Measurements from ENCODE around the gene CUBN.
A peak's percentile ranks its signal among the peaks of the same experiment; 100 is the strongest.

Gene CUBN

DNA sequence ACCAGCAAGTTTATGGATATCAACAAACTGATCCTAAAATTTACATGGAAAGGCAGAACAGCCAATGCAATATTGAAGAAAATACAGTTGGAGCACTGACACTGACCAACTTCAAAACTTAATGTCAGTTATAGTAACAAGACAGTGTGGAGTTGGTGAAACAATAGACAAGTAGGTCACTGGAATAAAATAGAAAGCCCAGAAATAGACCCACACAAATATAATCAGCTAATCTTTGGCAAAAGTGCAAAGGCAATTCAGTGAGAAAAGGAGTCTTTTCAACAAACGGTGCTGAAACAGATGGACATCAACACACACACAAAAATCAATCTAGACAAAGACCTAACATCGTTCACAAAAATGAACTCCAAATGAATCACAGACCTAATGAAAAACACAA lies 326.1 kb downstream of the CUBN start:
- no peak overlapping the region for H2BK120ac ChIP-seq (ENCODE audit: low read depth, low read length)
- peaks cover 6% of the 10 kb centered on the region for H3K79me1 ChIP-seq (ENCODE audit: low read length)
- H3K18ac ChIP-seq (ENCODE audit: low read length), result no peak overlapping the region
- no peak overlapping the region for H2BK15ac ChIP-seq (replicated peaks; ENCODE audit: low read depth)
- no CpG with 5 or more reads among the region's 2 CpGs for WGBS (ENCODE audit: extremely low coverage, insufficient coverage, low lambda C conversion rate)
- H3K56ac ChIP-seq (ENCODE audit: low read length), result no peak overlapping the region
- no peaks in the 10 kb centered on the region for H3K4me1 ChIP-seq (ENCODE audit: control insufficient read depth, low read depth, low read length)
- H3K27ac ChIP-seq (ENCODE audit: low read depth, low read length), result no peak overlapping the region
- H3K4me2 ChIP-seq (ENCODE audit: low read length), result no peak overlapping the region
- no peaks in the 10 kb centered on the region for H3K36me3 ChIP-seq (ENCODE audit: control insufficient read depth, insufficient read depth, low read length)
- H4K8ac ChIP-seq (ENCODE audit: low read depth, low read length), result no peak overlapping the region
- peaks cover 10% of the 10 kb centered on the region for H3K79me2 ChIP-seq (ENCODE audit: control insufficient read depth, insufficient read depth, low read length)
- no peak overlapping the region for H3K4me3 ChIP-seq (ENCODE audit: low read length)
- no peak overlapping the region for H3K9ac ChIP-seq (ENCODE audit: low read length)
- DNase-seq, result no peak
- H3K4ac ChIP-seq (ENCODE audit: low read depth, low read length), result no peak overlapping the region
- no peak overlapping the region for H3K23ac ChIP-seq (ENCODE audit: low read length)
- H2AK5ac ChIP-seq (ENCODE audit: low read length), result no peak overlapping the region
- H3K27me3 ChIP-seq (ENCODE audit: insufficient read depth, low read length, poor library complexity), result no peaks in the 10 kb centered on the region
- no peak overlapping the region for H2BK5ac ChIP-seq (ENCODE audit: low read length)
- no peak overlapping the region for H4K5ac ChIP-seq (ENCODE audit: low read length)

DNA sequence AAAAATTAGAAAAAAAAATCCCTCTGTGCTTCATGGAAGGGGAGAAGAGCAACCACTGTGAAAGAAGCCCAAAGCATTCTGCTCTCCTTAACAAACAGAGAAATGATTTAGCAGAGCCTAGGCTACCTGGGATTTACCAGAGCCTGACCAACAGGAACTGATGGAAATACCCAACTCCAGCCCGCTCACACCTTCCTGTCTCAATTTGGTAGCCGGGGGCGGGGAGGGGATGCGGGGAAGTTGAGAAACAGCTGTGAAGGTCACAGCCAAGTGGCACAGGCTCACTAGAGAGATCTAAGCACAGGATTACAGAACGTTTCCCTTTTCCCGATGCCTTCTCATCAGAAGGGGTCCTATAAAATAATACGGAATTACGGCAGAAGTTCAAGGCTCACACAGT lies 330.0 kb downstream of the CUBN start:
- Histone ChIP-seq H3K4me1 (ENCODE audit: control insufficient read depth, low read depth, low read length) (no peaks in the 10 kb centered on the region), H3K4me3 (ENCODE audit: low read length) (no peak overlapping the region), H4K5ac (ENCODE audit: low read length) (no peak overlapping the region), H4K8ac (ENCODE audit: low read depth, low read length) (no peak overlapping the region), H3K36me3 (ENCODE audit: control insufficient read depth, insufficient read depth, low read length) (no peaks in the 10 kb centered on the region), H3K27ac (ENCODE audit: low read depth, low read length) (no peak overlapping the region), H2BK15ac (replicated peaks; ENCODE audit: low read depth) (no peak overlapping the region), H3K4me2 (ENCODE audit: low read length) (no peak overlapping the region), H3K4ac (ENCODE audit: low read depth, low read length) (no peak overlapping the region), H3K23ac (ENCODE audit: low read length) (no peak overlapping the region), H2BK5ac (ENCODE audit: low read length) (no peak overlapping the region), H3K27me3 (ENCODE audit: insufficient read depth, low read length, poor library complexity) (no peaks in the 10 kb centered on the region), H3K79me2 (ENCODE audit: control insufficient read depth, insufficient read depth, low read length) (peaks cover 12% of the 10 kb centered on the region), H2AK5ac (ENCODE audit: low read length) (no peak overlapping the region), H3K79me1 (ENCODE audit: low read length) (peaks cover 8% of the 10 kb centered on the region), H3K9ac (ENCODE audit: low read length) (no peak overlapping the region), H3K18ac (ENCODE audit: low read length) (no peak overlapping the region), H3K56ac (ENCODE audit: low read length) (no peak overlapping the region), H2BK120ac (ENCODE audit: low read depth, low read length) (no peak overlapping the region)
- peak; percentile 66 for DNase-seq
- WGBS (ENCODE audit: extremely low coverage, insufficient coverage, low lambda C conversion rate), result no CpG with 5 or more reads among the region's 8 CpGs

DNA sequence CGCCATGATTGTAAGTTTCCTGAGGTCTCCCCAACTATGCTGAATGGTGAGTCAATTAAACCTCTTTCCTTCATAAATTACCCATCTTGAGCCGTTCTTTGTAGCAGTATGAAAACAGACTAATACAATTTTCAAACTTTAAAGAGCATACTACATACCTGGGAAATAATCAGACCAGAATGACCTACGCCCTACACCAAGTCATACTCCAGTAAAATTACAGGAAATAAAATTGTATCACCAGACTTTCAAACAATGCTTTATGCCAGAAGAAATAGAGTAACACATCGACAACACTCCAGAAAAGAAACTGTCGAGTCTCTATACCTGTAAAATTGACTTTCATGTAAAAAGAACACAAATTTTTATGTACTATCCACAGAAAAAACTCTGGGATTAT lies 331.0 kb downstream of the CUBN start:
- no peak overlapping the region for H4K5ac ChIP-seq (ENCODE audit: low read length)
- H3K27me3 ChIP-seq (ENCODE audit: insufficient read depth, low read length, poor library complexity), result no peaks in the 10 kb centered on the region
- H2BK5ac ChIP-seq (ENCODE audit: low read length), result no peak overlapping the region
- H3K36me3 ChIP-seq (ENCODE audit: control insufficient read depth, insufficient read depth, low read length), result no peaks in the 10 kb centered on the region
- H3K79me2 ChIP-seq (ENCODE audit: control insufficient read depth, insufficient read depth, low read length), result peaks cover 12% of the 10 kb centered on the region
- H3K23ac ChIP-seq (ENCODE audit: low read length), result no peak overlapping the region
- H3K4ac ChIP-seq (ENCODE audit: low read depth, low read length), result no peak overlapping the region
- H3K18ac ChIP-seq (ENCODE audit: low read length), result no peak overlapping the region
- H3K4me3 ChIP-seq (ENCODE audit: low read length), result no peak overlapping the region
- H3K56ac ChIP-seq (ENCODE audit: low read length), result no peak overlapping the region
- no peak overlapping the region for H4K8ac ChIP-seq (ENCODE audit: low read depth, low read length)
- no CpG with 5 or more reads among the region's 5 CpGs for WGBS (ENCODE audit: extremely low coverage, insufficient coverage, low lambda C conversion rate)
- H2BK120ac ChIP-seq (ENCODE audit: low read depth, low read length), result no peak overlapping the region
- H2AK5ac ChIP-seq (ENCODE audit: low read length), result no peak overlapping the region
- H3K9ac ChIP-seq (ENCODE audit: low read length), result no peak overlapping the region
- no peak overlapping the region for H3K27ac ChIP-seq (ENCODE audit: low read depth, low read length)
- no peak for DNase-seq
- no peak overlapping the region for H3K4me2 ChIP-seq (ENCODE audit: low read length)
- H3K4me1 ChIP-seq (ENCODE audit: control insufficient read depth, low read depth, low read length), result no peaks in the 10 kb centered on the region
- no peak overlapping the region for H2BK15ac ChIP-seq (replicated peaks; ENCODE audit: low read depth)
- peaks cover 8% of the 10 kb centered on the region for H3K79me1 ChIP-seq (ENCODE audit: low read length)

DNA sequence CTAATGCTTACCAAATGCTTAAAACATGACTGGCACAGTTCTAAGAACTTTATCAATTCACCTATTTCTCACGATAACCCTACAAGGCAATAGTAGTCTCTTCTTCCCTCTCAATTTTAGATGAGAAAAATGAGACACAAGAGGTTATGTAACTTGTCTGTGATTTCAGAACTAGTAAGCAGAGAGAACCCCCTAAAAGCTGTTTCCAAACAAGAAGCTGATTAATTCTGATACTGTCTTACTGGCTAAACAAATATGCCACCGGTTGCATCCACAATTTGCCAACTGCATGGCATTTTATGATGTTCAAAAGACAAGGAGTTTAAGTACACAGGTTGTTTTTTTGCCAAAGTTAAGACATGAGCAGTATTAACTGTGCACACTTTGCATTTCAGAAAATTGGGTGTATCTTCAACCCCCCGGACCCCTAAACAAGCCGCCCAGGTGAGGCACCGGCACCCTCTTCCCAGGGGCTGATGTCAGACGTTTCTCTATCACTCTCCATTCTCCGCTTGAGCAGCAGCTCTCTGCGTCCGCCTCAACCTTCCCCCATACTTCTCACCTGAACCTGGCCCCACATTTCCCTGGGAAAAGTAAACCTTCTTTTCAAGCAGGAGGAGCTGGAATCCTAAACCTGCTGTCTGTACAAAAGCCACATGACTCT lies 334.1 kb downstream of the CUBN start:
- DNase-seq, result no peak
- Histone ChIP-seq H3K36me3 (ENCODE audit: control insufficient read depth, insufficient read depth, low read length) (no peaks in the 10 kb centered on the region), H3K79me2 (ENCODE audit: control insufficient read depth, insufficient read depth, low read length) (peaks cover 9% of the 10 kb centered on the region), H3K79me1 (ENCODE audit: low read length) (peaks cover 12% of the 10 kb centered on the region), H2AK5ac (ENCODE audit: low read length) (no peak overlapping the region), H3K27me3 (ENCODE audit: insufficient read depth, low read length, poor library complexity) (no peaks in the 10 kb centered on the region), H3K4ac (ENCODE audit: low read depth, low read length) (no peak overlapping the region), H3K9ac (ENCODE audit: low read length) (no peak overlapping the region), H2BK5ac (ENCODE audit: low read length) (no peak overlapping the region), H3K18ac (ENCODE audit: low read length) (no peak overlapping the region), H3K4me1 (ENCODE audit: control insufficient read depth, low read depth, low read length) (no peaks in the 10 kb centered on the region), H2BK15ac (replicated peaks; ENCODE audit: low read depth) (no peak overlapping the region), H4K5ac (ENCODE audit: low read length) (no peak overlapping the region), H3K23ac (ENCODE audit: low read length) (no peak overlapping the region), H4K8ac (ENCODE audit: low read depth, low read length) (no peak overlapping the region), H3K27ac (ENCODE audit: low read depth, low read length) (no peak overlapping the region), H3K4me2 (ENCODE audit: low read length) (no peak overlapping the region), H3K56ac (ENCODE audit: low read length) (no peak overlapping the region), H3K4me3 (ENCODE audit: low read length) (no peak overlapping the region), H2BK120ac (ENCODE audit: low read depth, low read length) (no peak overlapping the region)
- WGBS (ENCODE audit: extremely low coverage, insufficient coverage, low lambda C conversion rate), result no CpG with 5 or more reads among the region's 9 CpGs

DNA sequence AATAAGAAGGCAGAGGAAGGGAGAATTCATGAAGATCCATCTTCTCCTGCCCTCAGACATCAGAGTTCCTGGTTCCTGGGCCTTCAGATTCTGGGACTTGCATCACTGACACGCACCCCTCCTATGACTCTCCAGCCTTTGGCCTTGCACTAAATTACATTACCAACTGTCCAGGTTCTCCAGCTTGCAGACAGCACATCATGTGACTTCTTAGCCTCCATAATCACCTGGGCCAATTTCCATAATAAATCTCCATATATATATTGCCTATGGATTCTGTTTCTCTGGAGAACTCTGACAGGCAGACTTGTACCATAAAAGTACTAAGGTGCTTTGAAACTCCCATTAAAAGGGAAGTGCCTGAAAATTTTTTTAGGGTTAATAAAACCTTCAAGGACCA lies 335.6 kb downstream of the CUBN start:
- Histone ChIP-seq H3K4ac (ENCODE audit: low read depth, low read length) (no peak overlapping the region), H2BK5ac (ENCODE audit: low read length) (no peak overlapping the region), H3K27me3 (ENCODE audit: insufficient read depth, low read length, poor library complexity) (no peaks in the 10 kb centered on the region), H3K79me1 (ENCODE audit: low read length) (peaks cover 16% of the 10 kb centered on the region), H3K4me2 (ENCODE audit: low read length) (no peak overlapping the region), H2AK5ac (ENCODE audit: low read length) (no peak overlapping the region), H3K9ac (ENCODE audit: low read length) (no peak overlapping the region), H3K18ac (ENCODE audit: low read length) (no peak overlapping the region), H3K56ac (ENCODE audit: low read length) (no peak overlapping the region), H4K8ac (ENCODE audit: low read depth, low read length) (no peak overlapping the region), H3K36me3 (ENCODE audit: control insufficient read depth, insufficient read depth, low read length) (no peaks in the 10 kb centered on the region), H3K79me2 (ENCODE audit: control insufficient read depth, insufficient read depth, low read length) (peaks cover 9% of the 10 kb centered on the region), H3K27ac (ENCODE audit: low read depth, low read length) (no peak overlapping the region), H3K4me3 (ENCODE audit: low read length) (no peak overlapping the region), H3K4me1 (ENCODE audit: control insufficient read depth, low read depth, low read length) (no peaks in the 10 kb centered on the region), H4K5ac (ENCODE audit: low read length) (no peak overlapping the region), H2BK120ac (ENCODE audit: low read depth, low read length) (no peak overlapping the region), H2BK15ac (replicated peaks; ENCODE audit: low read depth) (no peak overlapping the region), H3K23ac (ENCODE audit: low read length) (no peak overlapping the region)
- no CpG with 5 or more reads among the region's 1 CpG for WGBS (ENCODE audit: extremely low coverage, insufficient coverage, low lambda C conversion rate)
- DNase-seq, result no peak

DNA sequence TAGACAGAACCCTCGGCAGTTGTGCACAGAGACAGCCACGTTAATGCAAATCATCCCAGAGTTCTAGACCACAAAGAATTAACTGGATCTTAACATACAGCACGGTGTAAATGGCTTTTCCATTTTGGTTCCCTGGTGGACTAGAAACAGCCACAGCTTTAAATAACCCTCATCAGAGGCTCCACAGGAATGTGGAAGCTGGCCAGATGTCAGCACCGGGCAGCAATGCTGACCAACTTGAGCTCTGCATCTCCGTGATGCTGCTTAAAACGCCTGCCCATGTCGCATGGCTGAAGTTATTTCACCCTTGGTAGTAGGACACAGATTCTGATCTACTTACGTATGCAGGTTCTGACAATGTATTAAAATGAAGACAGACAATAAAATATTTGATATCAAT lies 336.9 kb downstream of the CUBN start:
- no peak overlapping the region for H3K18ac ChIP-seq (ENCODE audit: low read length)
- H3K36me3 ChIP-seq (ENCODE audit: control insufficient read depth, insufficient read depth, low read length), result no peaks in the 10 kb centered on the region
- no peak overlapping the region for H4K8ac ChIP-seq (ENCODE audit: low read depth, low read length)
- no peak overlapping the region for H2BK5ac ChIP-seq (ENCODE audit: low read length)
- H3K4me2 ChIP-seq (ENCODE audit: low read length), result no peak overlapping the region
- H3K27ac ChIP-seq (ENCODE audit: low read depth, low read length), result no peak overlapping the region
- H2BK120ac ChIP-seq (ENCODE audit: low read depth, low read length), result no peak overlapping the region
- no peak overlapping the region for H3K4me3 ChIP-seq (ENCODE audit: low read length)
- no peak overlapping the region for H4K5ac ChIP-seq (ENCODE audit: low read length)
- H3K4me1 ChIP-seq (ENCODE audit: control insufficient read depth, low read depth, low read length), result no peaks in the 10 kb centered on the region
- H3K79me1 ChIP-seq (ENCODE audit: low read length), result peaks cover 18% of the 10 kb centered on the region
- no peak overlapping the region for H2BK15ac ChIP-seq (replicated peaks; ENCODE audit: low read depth)
- H3K79me2 ChIP-seq (ENCODE audit: control insufficient read depth, insufficient read depth, low read length), result peaks cover 5% of the 10 kb centered on the region
- H3K23ac ChIP-seq (ENCODE audit: low read length), result no peak overlapping the region
- H3K56ac ChIP-seq (ENCODE audit: low read length), result no peak overlapping the region
- H3K27me3 ChIP-seq (ENCODE audit: insufficient read depth, low read length, poor library complexity), result no peaks in the 10 kb centered on the region
- no peak for DNase-seq
- WGBS (ENCODE audit: extremely low coverage, insufficient coverage, low lambda C conversion rate), result no CpG with 5 or more reads among the region's 8 CpGs
- H3K4ac ChIP-seq (ENCODE audit: low read depth, low read length), result no peak overlapping the region
- no peak overlapping the region for H3K9ac ChIP-seq (ENCODE audit: low read length)
- no peak overlapping the region for H2AK5ac ChIP-seq (ENCODE audit: low read length)
